Measurements from ENCODE around the gene XPOT. TPM values are rescaled to one million over a fixed set of nuclear protein-coding genes. Genes with fewer than 3 reads are reported as not detected.

Gene XPOT
- total RNA-seq, 1 donor from 2014 or later = 24.5 TPM

- H3K4me3 ChIP-seq = no peak overlapping the region
- TF ChIP-seq CTCF (IDR thresholded peaks at IDR 0.05) = no peak
- no peaks in the 10 kb centered on the region for H3K4me1 ChIP-seq
- peaks cover 81 to 94% of the 10 kb centered on the region in 2 donors for H3K36me3 ChIP-seq
- DNase-seq (ENCODE audit: low spot score in 2 of 2) = no peak
- no peak overlapping the region for H3K27ac ChIP-seq
- no peaks in the 10 kb centered on the region for H3K9me3 ChIP-seq
- intact Hi-C loops (cut with DNase I) = no loop called here
- H3K27me3 ChIP-seq = no peaks in the 10 kb centered on the region
Observed at GRCh38 chr12:64428956-64429355, 24.8 kb downstream of the XPOT start.

- no peaks in the 10 kb centered on the region for H3K27me3 ChIP-seq
- no peaks in the 10 kb centered on the region for H3K4me1 ChIP-seq
- no peak for DNase-seq (ENCODE audit: low spot score in 2 of 2)
- no peaks in the 10 kb centered on the region for H3K9me3 ChIP-seq
- intact Hi-C loops (cut with DNase I) = no loop called here
- H3K4me3 ChIP-seq = no peak overlapping the region
- H3K36me3 ChIP-seq = peaks cover 72 to 94% of the 10 kb centered on the region in 2 donors
- TF ChIP-seq CTCF (IDR thresholded peaks at IDR 0.05) = no peak
- H3K27ac ChIP-seq = no peak overlapping the region
Observed at GRCh38 chr12:64430886-64431285, 26.7 kb downstream of the XPOT start.

GRCh38 chr12:64431791-64432190 lies 27.6 kb downstream of the XPOT start:
- Histone ChIP-seq H3K9me3 (no peaks in the 10 kb centered on the region), H3K4me3 (no peak overlapping the region), H3K4me1 (no peaks in the 10 kb centered on the region), H3K36me3 (peaks cover 73 to 94% of the 10 kb centered on the region in 2 donors), H3K27me3 (no peaks in the 10 kb centered on the region), H3K27ac (no peak overlapping the region)
- no peak for TF ChIP-seq CTCF (IDR thresholded peaks at IDR 0.05)
- DNase-seq (ENCODE audit: low spot score in 2 of 2) = no peak
- intact Hi-C loops (cut with DNase I) = no loop called here

- no peak overlapping the region for H3K4me3 ChIP-seq
- TF ChIP-seq CTCF (IDR thresholded peaks at IDR 0.05) = no peak
- intact Hi-C loops (cut with DNase I) = no loop called here
- H3K27me3 ChIP-seq = no peaks in the 10 kb centered on the region
- DNase-seq (ENCODE audit: low spot score in 2 of 2) = no peak
- H3K36me3 ChIP-seq = peaks cover 71 to 100% of the 10 kb centered on the region in 2 donors
- H3K9me3 ChIP-seq = no peaks in the 10 kb centered on the region
- H3K4me1 ChIP-seq = no peaks in the 10 kb centered on the region
- no peak overlapping the region for H3K27ac ChIP-seq
Observed at GRCh38 chr12:64433915-64434314, 29.7 kb downstream of the XPOT start.

GRCh38 chr12:64440100-64440499 lies 35.9 kb downstream of the XPOT start:
- H3K4me3 ChIP-seq = no peak overlapping the region
- H3K27ac ChIP-seq = no peak overlapping the region
- no peaks in the 10 kb centered on the region for H3K4me1 ChIP-seq
- intact Hi-C loops (cut with DNase I) = no loop called here
- no peak for DNase-seq (ENCODE audit: low spot score in 2 of 2)
- peaks cover 43 to 85% of the 10 kb centered on the region in 2 donors for H3K36me3 ChIP-seq
- TF ChIP-seq CTCF (IDR thresholded peaks at IDR 0.05) = no peak
- H3K9me3 ChIP-seq = no peaks in the 10 kb centered on the region
- H3K27me3 ChIP-seq = no peaks in the 10 kb centered on the region

- TF ChIP-seq CTCF (IDR thresholded peaks at IDR 0.05) = no peak
- no peaks in the 10 kb centered on the region for H3K4me1 ChIP-seq
- H3K36me3 ChIP-seq = peaks cover 13 to 61% of the 10 kb centered on the region in 2 donors
- H3K4me3 ChIP-seq = no peak overlapping the region
- no peaks in the 10 kb centered on the region for H3K9me3 ChIP-seq
- no peaks in the 10 kb centered on the region for H3K27me3 ChIP-seq
- intact Hi-C loops (cut with DNase I) = no loop called here
- H3K27ac ChIP-seq = no peak overlapping the region
- DNase-seq (ENCODE audit: low spot score in 2 of 2) = no peak
Observed at GRCh38 chr12:64445490-64445889, 41.3 kb downstream of the XPOT start.

Measured in ascending aorta (tissue), 2 donors.